Common myeloid progenitor, CD34-positive (primary cell): ENCODE data around the gene STOX2.
A peak's percentile ranks its signal among the peaks of the same experiment; 100 is the strongest.

ENCODE experiments used
- CTCF ChIA-PET: fragments of 350-600 bp; sonication (Branson Sonifier 250); formaldehyde crosslinking; loops from one replicate; lab custom pipeline; 2021; ENCODE audit warnings: antibody characterized with exemption; lab: Charles Lee
- POLR2A ChIA-PET: fragments of 350-600 bp; sonication (Branson Sonifier 250); formaldehyde crosslinking; loops from one replicate; lab custom pipeline; 2021; ENCODE audit warnings: antibody characterized with exemption; lab: Charles Lee
- DNase-seq, 3 donors: peaks; one replicate each; pipeline versions ENCODE4 v3.0.0 to v3.0.0-alpha.2; 2013
- H3K27ac ChIP-seq, 2 experiments: 1 replicate in 1 of 2; 2 replicates in 1 of 2; pipeline ENCODE4 v1.7.0; 2013; ENCODE audit warnings: inconsistent platforms in 2 of 2, low read length in 2 of 2, mild to moderate bottlenecking in 2 of 2, low read depth in 1 of 2, moderate library complexity in 1 of 2; ENCODE audit not compliant: severe bottlenecking in 2 of 2, insufficient read depth in 1 of 2, poor library complexity in 1 of 2
- H3K27me3 ChIP-seq, 5 experiments: replicated peaks in 2 of 5; 1 replicate in 3 of 5; 2 replicates in 2 of 5; pipeline versions ENCODE4 v1.6.1 to v1.7.0; 2013; ENCODE audit warnings: low read length in 4 of 5, mild to moderate bottlenecking in 2 of 5, moderate library complexity in 2 of 5, inconsistent platforms in 1 of 5; ENCODE audit not compliant: insufficient read depth in 5 of 5, control insufficient read depth in 4 of 5
- H3K36me3 ChIP-seq, 4 experiments: 1 replicate in 2 of 4; 2 replicates in 2 of 4; pipeline versions ENCODE4 v1.6.1 to v1.7.0; 2013; ENCODE audit warnings: low read length in 3 of 4, control low read depth in 1 of 4, mild to moderate bottlenecking in 1 of 4; ENCODE audit not compliant: control insufficient read depth in 4 of 4, insufficient read depth in 4 of 4
- H3K4me1 ChIP-seq, 4 experiments: 1 replicate in 3 of 4; 2 replicates in 1 of 4; pipeline versions ENCODE4 v1.6.1 to v1.7.1; 2013; ENCODE audit warnings: low read length in 3 of 4, mild to moderate bottlenecking in 3 of 4, control low read depth in 1 of 4, inconsistent platforms in 1 of 4, moderate library complexity in 1 of 4; ENCODE audit not compliant: control insufficient read depth in 4 of 4, insufficient read depth in 4 of 4; ENCODE audit errors: control extremely low read depth in 1 of 4
- H3K4me3 ChIP-seq, 7 experiments: 1 replicate in 4 of 7; 2 replicates in 3 of 7; pipeline versions ENCODE4 v1.5.1 to v1.7.0; 2013; ENCODE audit warnings: mild to moderate bottlenecking in 7 of 7, low read length in 6 of 7, moderate library complexity in 6 of 7, inconsistent platforms in 2 of 7, low read depth in 2 of 7, control low read depth in 1 of 7; ENCODE audit not compliant: insufficient read depth in 4 of 7, control insufficient read depth in 1 of 7; ENCODE audit errors: extremely low read depth in 1 of 7
- H3K9me3 ChIP-seq, 5 experiments: 1 replicate in 4 of 5; 2 replicates in 1 of 5; pipeline versions ENCODE4 v1.6.1 to v1.7.1; 2013; ENCODE audit warnings: low read length in 4 of 5, mild to moderate bottlenecking in 2 of 5, inconsistent platforms in 1 of 5, low read depth in 1 of 5, moderate library complexity in 1 of 5; ENCODE audit not compliant: control insufficient read depth in 4 of 5, insufficient read depth in 2 of 5; ENCODE audit errors: control extremely low read depth in 1 of 5
- WGBS: methylation state at CpG from one replicate; pipeline ENCODE4 v1.1.5; 2013; ENCODE audit not compliant: insufficient coverage; 5-methylcytosine and 5-hydroxymethylcytosine counted together

Gene STOX2

GRCh38 chr4:184003433-184003832 is 98.3 kb downstream of the STOX2 start:
- ChIA-PET CTCF (no interaction called here), POLR2A (interaction anchor here (0.6 kb wide), 1 partner anchor 24 kb away, joined by 3 read pairs; no protein-coding TSS in a partner anchor)
- WGBS = 96% methylated on average over 4 of the region's 4 CpGs
- Histone ChIP-seq H3K9me3 (no peaks in the 10 kb centered on the region), H3K4me3 (no peak overlapping the region), H3K27me3 (no peaks in the 10 kb centered on the region), H3K27ac (no peak overlapping the region), H3K36me3 (no peaks in the 10 kb centered on the region), H3K4me1 (no peaks in the 10 kb centered on the region)
- DNase-seq = no peak

- H3K27ac ChIP-seq = no peak overlapping the region
- CTCF ChIA-PET = no interaction called here
- H3K9me3 ChIP-seq = no peaks in the 10 kb centered on the region
- H3K36me3 ChIP-seq = no peaks in the 10 kb centered on the region
- no peak overlapping the region for H3K4me3 ChIP-seq
- H3K27me3 ChIP-seq = no peaks in the 10 kb centered on the region
- 94% methylated on average over 2 of the region's 3 CpGs for WGBS
- DNase-seq = no peak
- H3K4me1 ChIP-seq = peaks cover 8 to 19% (median 14%) of the 10 kb centered on the region in 4 experiments
- POLR2A ChIA-PET = no interaction called here
These were observed 102.8 kb downstream of the STOX2 start for GRCh38 chr4:184007891-184008290.

- ChIA-PET POLR2A (no interaction called here), CTCF (no interaction called here)
- Histone ChIP-seq H3K9me3 (no peaks in the 10 kb centered on the region), H3K4me3 (no peak overlapping the region), H3K36me3 (no peaks in the 10 kb centered on the region), H3K4me1 (peaks cover 9 to 25% (median 18%) of the 10 kb centered on the region in 4 experiments), H3K27ac (no peak overlapping the region), H3K27me3 (no peaks in the 10 kb centered on the region)
- no peak for DNase-seq
- WGBS = 98% methylated on average over 14 of the region's 14 CpGs
These were observed 105.6 kb downstream of the STOX2 start for GRCh38 chr4:184010696-184011095.

GRCh38 chr4:184011826-184012380 is 106.8 kb downstream of the STOX2 start:
- no peaks in the 10 kb centered on the region for H3K9me3 ChIP-seq
- H3K27ac ChIP-seq = no peak overlapping the region
- no peak overlapping the region for H3K4me3 ChIP-seq
- peak in 2 of 3 donors; percentile 58 to 72 for DNase-seq
- ChIA-PET POLR2A (no interaction called here), CTCF (no interaction called here)
- H3K4me1 ChIP-seq = peaks cover 9 to 25% (median 18%) of the 10 kb centered on the region in 4 experiments
- no peaks in the 10 kb centered on the region for H3K36me3 ChIP-seq
- H3K27me3 ChIP-seq = no peaks in the 10 kb centered on the region
- 86% methylated on average over 1 of the region's 2 CpGs for WGBS

GRCh38 chr4:184012937-184013336 is 107.8 kb downstream of the STOX2 start:
- Histone ChIP-seq H3K9me3 (no peaks in the 10 kb centered on the region), H3K36me3 (no peaks in the 10 kb centered on the region), H3K4me1 (peaks cover 9 to 25% (median 18%) of the 10 kb centered on the region in 4 experiments), H3K4me3 (peak overlapping the region in 4 of 7 experiments; percentile 21 to 45 (median 28)), H3K27ac (peak overlapping the region; percentile 51 to 75), H3K27me3 (no peaks in the 10 kb centered on the region)
- no CpG with 5 or more reads among the region's 3 CpGs for whole genome bisulfite sequencing
- CTCF ChIA-PET = interaction anchor here (1.0 kb wide), 1 partner anchor 14 kb away, joined by 3 read pairs; no protein-coding TSS in a partner anchor
- POLR2A ChIA-PET = interaction anchor here (0.7 kb wide), 1 partner anchor 18 kb away, joined by 3 read pairs; no protein-coding TSS in a partner anchor
- DNase-seq = peak; percentile 57 to 83 (median 67)

- peaks cover 9 to 25% (median 18%) of the 10 kb centered on the region in 4 experiments for H3K4me1 ChIP-seq
- no peak for DNase-seq
- ChIA-PET CTCF (no interaction called here), POLR2A (no interaction called here)
- no peaks in the 10 kb centered on the region for H3K36me3 ChIP-seq
- no peaks in the 10 kb centered on the region for H3K9me3 ChIP-seq
- H3K4me3 ChIP-seq = no peak overlapping the region
- H3K27me3 ChIP-seq = no peaks in the 10 kb centered on the region
- no peak overlapping the region for H3K27ac ChIP-seq
- 75% methylated on average over 4 of the region's 6 CpGs for WGBS
These were observed 109.2 kb downstream of the STOX2 start for GRCh38 chr4:184014301-184014700.

GRCh38 chr4:184016759-184017668 is 111.9 kb downstream of the STOX2 start:
- DNase-seq = no peak
- CTCF ChIA-PET = interaction anchor here (0.9 kb wide), 1 partner anchor 10 kb away, joined by 3 read pairs; no protein-coding TSS in a partner anchor
- no peak overlapping the region for H3K4me3 ChIP-seq

More at GRCh38 chr4:184016759-184017668, 111.9 kb downstream of the STOX2 start:
- Histone ChIP-seq H3K9me3 (no peaks in the 10 kb centered on the region), H3K36me3 (no peaks in the 10 kb centered on the region), H3K27ac (no peak overlapping the region), H3K27me3 (no peaks in the 10 kb centered on the region), H3K4me1 (peaks cover 6 to 14% (median 12%) of the 10 kb centered on the region in 4 experiments)
- 97% methylated on average over 16 of the region's 20 CpGs for WGBS
- POLR2A ChIA-PET = no interaction called here
